Upper lobe of left lung (tissue), 6 donors: ENCODE measurements around the gene TIMM29. TPM values are rescaled to one million over a fixed set of nuclear protein-coding genes. Genes with fewer than 3 reads are reported as not detected.

Experiments used
- ATAC-seq, 2 donors: fragments of 200-7000 bp; cut with Tn5 transposase; one replicate each; pipeline ENCODE4 v1.9.1; 2022; ENCODE audit warnings: mild to moderate bottlenecking in 2 of 2, moderate library complexity in 2 of 2; ENCODE audit not compliant: low FRiP score in 2 of 2
- DNase-seq, 2 donors: peaks; one replicate each; pipeline ENCODE4 v3.0.0-alpha.2; 2019 to 2020
- H3K27ac ChIP-seq, 4 donors: fragments of 200-600 bp; sonication (generic); one replicate each; pipeline ENCODE4 v1.5.1; 2016 to 2019
- H3K27me3 ChIP-seq, 4 donors: fragments of 200-600 bp; sonication (generic); one replicate each; pipeline ENCODE4 v1.5.1; 2017 to 2019
- H3K36me3 ChIP-seq, 4 donors: fragments of 200-600 bp; sonication (generic); one replicate each; pipeline ENCODE4 v1.5.1; 2016 to 2019
- H3K4me1 ChIP-seq, 4 donors: fragments of 200-600 bp; sonication (generic); one replicate each; pipeline ENCODE4 v1.5.1; 2018 to 2019
- H3K4me3 ChIP-seq, 4 donors: fragments of 200-600 bp; sonication (generic); one replicate each; pipeline ENCODE4 v1.5.1; 2017 to 2019; ENCODE audit warnings: mild to moderate bottlenecking in 2 of 4, moderate library complexity in 1 of 4
- H3K9me3 ChIP-seq, 4 donors: fragments of 200-600 bp; sonication (generic); one replicate each; pipeline ENCODE4 v1.5.1; 2018 to 2019
- CTCF ChIP-seq, 6 experiments: fragments of 450-650 bp in 4 of 6; fragments of 200-600 bp in 2 of 6; sonication (generic) in 2 of 6; IDR thresholded peaks; one replicate each; pipeline ENCODE4 v1.5.1; 2016 to 2019; ENCODE audit warnings: antibody characterized with exemption in 6 of 6
- EP300 ChIP-seq, 4 donors: sonication (generic); formaldehyde crosslinking; IDR thresholded peaks; one replicate each; pipeline ENCODE4 v1.5.1; 2017; ENCODE audit warnings: antibody characterized with exemption in 4 of 4, control low read depth in 2 of 4
- POLR2A ChIP-seq, 4 donors: fragments of 450-650 bp; IDR thresholded peaks; one replicate each; pipeline ENCODE4 v1.5.1; 2016 to 2017; ENCODE audit warnings: antibody characterized with exemption in 4 of 4, mild to moderate bottlenecking in 2 of 4
- POLR2AphosphoS5 ChIP-seq, 2 donors: sonication (generic); formaldehyde crosslinking; IDR thresholded peaks; one replicate each; pipeline ENCODE4 v1.5.1; 2017; ENCODE audit warnings: antibody characterized with exemption in 2 of 2
- WGBS, 2 donors: methylation state at CpG; one replicate each; pipeline ENCODE4 v1.1.5; 2017 to 2018; 5-methylcytosine and 5-hydroxymethylcytosine counted together
- total RNA-seq, 6 donors: library from RNA; depleted of rRNA in 4 of 6; stranded (reverse); fragments of >200 nt in 4 of 6; gene quantifications; one replicate each; pipeline versions ENCODE4 v1.1.0 to v1.2.1, GENCODE V29; 2016 to 2021
- donor health status: DM: no; HTN: no; CAD: no; lungs with moderate emphysema.
- donor health status: DM: no; HTN: yes; CAD: no; lungs with severe emphysema.

Gene TIMM29
- total RNA-seq, 6 donors from 2014 or later = 20.2 to 46.1 (median 32.7) TPM

DNA sequence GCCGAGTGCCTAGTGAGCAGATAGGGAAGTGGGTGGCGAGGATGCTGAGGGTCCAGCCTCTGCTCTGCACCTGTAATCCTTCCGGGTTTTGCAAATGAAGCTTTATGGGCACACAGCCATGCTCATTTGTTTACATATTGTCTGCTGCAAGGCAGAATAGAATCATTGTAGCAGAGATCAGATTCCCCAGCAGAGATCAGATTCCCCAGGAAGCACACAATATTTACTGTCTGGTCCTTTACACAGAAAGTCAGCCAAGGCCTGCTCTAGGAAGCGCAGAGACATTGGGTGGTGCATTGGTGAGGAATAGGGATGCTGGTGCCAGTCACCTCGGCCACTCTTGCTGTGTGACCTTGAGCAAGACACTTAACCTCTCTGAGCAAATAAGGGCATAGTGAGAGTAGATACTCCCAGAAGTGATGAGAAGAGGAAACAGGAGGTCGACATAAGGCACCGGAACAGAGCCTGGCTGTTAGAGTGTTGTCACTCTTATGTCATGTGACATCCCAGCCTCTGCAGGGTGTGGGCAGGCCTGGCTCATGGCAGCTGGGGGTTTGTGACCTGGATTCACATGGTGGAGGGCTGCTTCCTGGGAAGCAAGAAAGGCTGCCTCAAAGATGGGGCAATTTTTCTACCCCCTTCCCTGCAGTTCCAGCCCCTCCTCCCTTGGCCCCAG is 31.6 kb upstream of the TIMM29 start:
- no peak for TF ChIP-seq CTCF (IDR thresholded peaks at IDR 0.05)
- no peak for TF ChIP-seq POLR2A (IDR thresholded peaks at IDR 0.05)
- no peak for TF ChIP-seq POLR2AphosphoS5 (IDR thresholded peaks at IDR 0.05)
- no peak for TF ChIP-seq EP300 (IDR thresholded peaks at IDR 0.05)
- DNase-seq (no peak), ATAC-seq (peak in 1 of 2 donors; percentile 22)
- WGBS, 2 donors = 31 to 44% methylated on average over 6 to 7 of the region's 7 CpGs
- H3K4me1 ChIP-seq = peaks cover 9 to 17% (median 16%) of the 10 kb centered on the region in 4 donors
- H3K4me3 ChIP-seq = no peak overlapping the region
- H3K9me3 ChIP-seq = no peaks in the 10 kb centered on the region
- no peak overlapping the region for H3K27ac ChIP-seq
- no peaks in the 10 kb centered on the region for H3K27me3 ChIP-seq
- H3K36me3 ChIP-seq = no peaks in the 10 kb centered on the region

DNA sequence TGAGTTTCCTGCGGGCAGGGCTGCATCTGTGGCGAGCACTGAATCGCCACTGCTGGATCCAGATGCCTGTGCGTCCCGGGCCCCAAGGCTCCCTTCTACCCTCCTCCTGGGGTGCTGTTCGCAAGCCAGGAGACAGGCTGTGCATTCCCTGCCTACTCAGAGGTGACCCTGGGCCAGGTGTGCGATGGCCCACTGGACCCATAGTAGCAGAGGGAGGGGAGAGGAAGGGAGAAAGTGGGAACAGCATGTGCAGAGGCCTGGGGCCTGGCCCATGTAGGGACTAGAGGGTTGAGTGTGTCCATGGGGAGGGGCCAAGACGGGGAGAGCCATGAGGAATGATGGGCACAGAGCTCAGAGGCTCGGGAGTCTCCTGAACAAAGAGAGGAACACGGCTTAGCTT is 30.0 kb upstream of the TIMM29 start:
- no peak overlapping the region for H3K4me3 ChIP-seq
- H3K9me3 ChIP-seq = no peaks in the 10 kb centered on the region
- no peak for DNase-seq
- WGBS, 2 donors = 70 to 82% methylated on average over 8 to 10 of the region's 10 CpGs
- no peak for TF ChIP-seq EP300 (IDR thresholded peaks at IDR 0.05)
- no peak for TF ChIP-seq POLR2AphosphoS5 (IDR thresholded peaks at IDR 0.05)
- no peak for TF ChIP-seq POLR2A (IDR thresholded peaks at IDR 0.05)
- TF ChIP-seq CTCF (IDR thresholded peaks at IDR 0.05) = no peak
- ATAC-seq = no peak
- peak overlapping the region in 1 of 4 donors; percentile 30 for H3K27ac ChIP-seq
- no peaks in the 10 kb centered on the region for H3K27me3 ChIP-seq
- no peaks in the 10 kb centered on the region for H3K36me3 ChIP-seq
- H3K4me1 ChIP-seq = peaks cover 9 to 17% (median 16%) of the 10 kb centered on the region in 4 donors

- 59 to 60% methylated on average over 4 to 10 of the region's 10 CpGs for WGBS, 2 donors
- peak; percentile 48 to 74 for ATAC-seq
- DNase-seq = peak; percentile 64 to 75
- no peaks in the 10 kb centered on the region for H3K27me3 ChIP-seq
- peak overlapping the region; percentile 30 to 59 (median 38) for H3K27ac ChIP-seq
- no peak overlapping the region for H3K4me3 ChIP-seq
- H3K36me3 ChIP-seq = no peaks in the 10 kb centered on the region
- no peaks in the 10 kb centered on the region for H3K9me3 ChIP-seq
- TF ChIP-seq POLR2AphosphoS5 (IDR thresholded peaks at IDR 0.05) (no peak), POLR2A (IDR thresholded peaks at IDR 0.05) (no peak), CTCF (IDR thresholded peaks at IDR 0.05) (no peak)
- H3K4me1 ChIP-seq = peaks cover 9 to 17% (median 16%) of the 10 kb centered on the region in 4 donors
These were observed 29.4 kb upstream of the TIMM29 start for GRCh38 chr19:10899151-10899653.

DNA sequence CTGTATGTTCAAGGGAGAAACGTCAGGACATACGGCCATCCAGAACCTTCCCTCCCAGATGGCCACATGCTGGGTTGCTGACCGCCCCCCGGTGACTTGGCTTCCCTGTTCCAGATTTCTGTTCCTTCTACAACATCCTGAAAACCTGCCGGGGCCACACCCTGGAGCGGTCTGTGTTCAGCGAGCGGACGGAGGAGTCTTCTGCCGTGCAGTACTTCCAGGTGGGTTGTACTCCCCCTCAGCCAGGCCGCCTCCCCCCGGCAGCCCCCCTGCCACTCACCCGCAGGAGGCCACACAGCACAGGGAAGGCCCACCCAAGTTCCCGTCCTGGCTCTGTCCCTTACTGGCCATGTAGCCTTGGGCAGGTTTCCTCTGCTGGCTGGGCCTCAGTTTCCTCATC is 20.7 kb upstream of the TIMM29 start:
- DNase-seq (peak in 1 of 2 donors; percentile 56), ATAC-seq (no peak)
- no peak for TF ChIP-seq CTCF (IDR thresholded peaks at IDR 0.05)
- TF ChIP-seq POLR2A (IDR thresholded peaks at IDR 0.05) = no peak
- no peak for TF ChIP-seq EP300 (IDR thresholded peaks at IDR 0.05)
- no peak for TF ChIP-seq POLR2AphosphoS5 (IDR thresholded peaks at IDR 0.05)
- no peaks in the 10 kb centered on the region for H3K4me1 ChIP-seq
- H3K36me3 ChIP-seq = peaks cover 9 to 61% (median 41%) of the 10 kb centered on the region in 4 donors
- H3K4me3 ChIP-seq = no peak overlapping the region
- H3K27me3 ChIP-seq = no peaks in the 10 kb centered on the region
- H3K9me3 ChIP-seq = no peaks in the 10 kb centered on the region
- WGBS, 2 donors = 93 to 94% methylated on average over 10 to 14 of the region's 14 CpGs
- H3K27ac ChIP-seq = no peak overlapping the region
